GM18519 (cell line): Measurements from ENCODE around the gene MAB21L3.

Experiments
- ATAC-seq: cut with Tn5 transposase; IDR thresholded peaks from one replicate; pipeline ENCODE4 v1.9.1; 2021; ENCODE audit warnings: mild to moderate bottlenecking, moderate library complexity; ENCODE audit not compliant: unreplicated experiment, low FRiP score

MAB21L3 gene

DNA sequence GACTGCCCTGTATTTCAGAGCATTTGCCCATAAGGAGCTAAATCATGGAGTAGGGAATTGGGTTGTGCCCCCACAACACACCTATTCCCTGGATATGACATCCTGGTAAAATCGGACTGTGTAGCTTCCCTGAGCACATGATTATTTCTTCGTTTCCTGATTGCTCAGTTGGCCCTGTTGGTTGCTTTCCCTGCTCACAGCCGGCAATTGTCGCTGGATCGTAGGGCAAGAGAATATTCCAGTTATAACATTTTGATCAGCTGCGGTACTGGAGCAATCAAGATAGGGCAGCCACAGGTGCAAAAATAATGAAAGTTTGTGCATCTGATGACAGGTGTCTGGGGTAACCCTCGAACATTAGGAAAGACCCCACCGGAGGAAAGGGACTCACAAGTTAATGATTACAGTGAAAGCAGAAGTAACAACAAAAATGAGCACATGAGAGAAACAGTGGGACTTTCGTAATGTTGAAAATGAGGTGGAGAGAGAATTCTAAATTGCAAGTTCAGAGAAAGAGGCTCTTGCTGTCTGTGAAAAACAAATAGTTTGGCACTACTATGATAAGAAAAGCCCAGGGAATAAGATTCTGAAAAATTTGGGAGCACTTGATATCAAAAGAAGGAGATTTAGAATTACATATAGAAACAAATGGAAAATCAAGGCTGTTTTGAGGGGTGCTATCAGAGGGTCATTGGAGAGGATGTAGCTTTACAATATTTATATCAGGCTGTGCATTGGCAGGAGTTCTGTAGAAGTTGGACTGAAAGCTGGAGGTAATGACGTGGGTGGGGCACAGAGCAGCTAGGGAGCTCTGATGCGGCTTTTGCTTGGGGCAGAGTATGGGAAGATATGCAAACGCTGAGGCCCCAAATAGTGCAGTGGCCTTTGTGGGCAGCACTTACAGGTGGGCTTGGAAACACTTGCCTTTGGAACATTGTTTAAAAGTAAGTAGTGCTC is at the start of gene MAB21L3:
Gene MAB21L3 (plus strand): TSS at position 833 of the 957 bp plus-strand sequence. CDS start 1,217 bp downstream, outside the sequence.
- no peak for ATAC-seq

GRCh38 chr1:116062201-116062600 is 49.0 kb upstream of the MAB21L3 start:
- ATAC-seq = no peak

DNA sequence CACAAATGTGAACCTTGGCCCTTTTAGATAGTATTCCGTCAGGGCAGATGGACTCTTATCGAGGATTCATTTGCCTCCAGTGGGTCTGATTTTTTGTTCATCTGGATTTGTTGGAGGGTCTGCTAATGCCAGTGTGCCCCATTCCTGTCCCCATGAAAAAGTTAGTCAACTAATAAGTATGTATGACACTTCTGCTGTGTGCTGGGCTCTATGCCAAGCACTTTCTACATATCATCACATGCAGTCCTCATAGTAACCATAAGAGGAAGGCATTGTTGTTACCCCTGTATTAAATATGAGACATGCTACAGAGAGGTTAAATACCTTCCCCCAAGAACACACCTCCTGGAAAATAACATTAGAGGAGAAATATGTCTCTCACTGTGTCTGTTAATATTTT is 46.6 kb upstream of the MAB21L3 start:
- ATAC-seq = no peak

DNA sequence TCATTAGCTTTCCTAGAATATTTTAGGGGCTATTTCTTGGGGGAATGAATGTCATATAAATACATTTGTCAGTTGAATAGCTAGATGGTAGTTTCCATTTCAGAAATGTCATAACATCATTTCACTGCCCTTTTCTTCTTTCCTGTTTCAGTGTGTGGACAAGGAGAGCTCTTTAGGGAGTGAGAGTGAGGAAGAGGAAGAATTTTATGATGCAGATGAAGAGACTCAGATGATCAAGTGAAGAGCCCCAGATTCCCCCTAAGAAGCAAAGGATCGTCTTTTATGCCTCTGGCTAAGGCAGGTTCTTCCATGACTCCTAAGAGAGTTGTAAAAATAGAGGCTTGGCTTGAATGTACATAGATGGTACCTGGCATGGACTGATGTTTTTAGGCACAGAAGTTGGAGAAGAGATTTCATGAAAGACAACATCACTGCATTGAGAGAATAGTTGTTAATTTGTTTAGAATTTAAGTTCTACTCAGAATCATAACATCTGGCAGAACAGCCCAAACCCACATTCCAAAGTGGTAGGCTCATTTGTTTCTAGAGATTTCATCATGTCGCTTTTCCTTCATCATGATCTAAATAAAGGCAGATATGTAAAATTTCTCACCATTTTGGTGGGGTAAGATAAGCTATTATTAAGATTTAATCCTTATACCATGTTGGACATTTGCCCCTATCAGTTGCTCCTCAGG is 44.2 kb upstream of the MAB21L3 start:
- ATAC-seq = no peak

GRCh38 chr1:116067566-116067890 is 43.7 kb upstream of the MAB21L3 start:
- ATAC-seq = no peak

DNA sequence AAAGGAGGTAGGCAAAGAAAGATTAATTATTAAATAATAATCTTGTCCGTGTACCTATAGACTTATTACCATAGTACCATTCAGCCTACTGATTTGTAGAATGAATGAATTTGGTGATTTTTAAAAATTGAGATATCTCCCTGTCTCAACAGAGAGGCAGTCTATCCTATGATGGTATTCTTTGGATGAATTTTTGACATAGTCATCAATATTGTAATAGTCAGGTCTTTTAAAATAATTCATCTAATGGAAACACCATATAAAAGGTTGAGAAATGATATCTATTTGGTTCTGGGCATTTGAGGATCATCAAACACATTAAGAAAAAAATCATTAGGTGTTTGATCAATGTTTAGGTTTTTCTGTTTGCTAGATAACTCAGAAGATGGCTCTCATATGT is 35.6 kb upstream of the MAB21L3 start:
- no peak for ATAC-seq

GRCh38 chr1:116075990-116076389 is 35.2 kb upstream of the MAB21L3 start:
- no peak for ATAC-seq

GRCh38 chr1:116076831-116077230 is 34.4 kb upstream of the MAB21L3 start:
- no peak for ATAC-seq

DNA sequence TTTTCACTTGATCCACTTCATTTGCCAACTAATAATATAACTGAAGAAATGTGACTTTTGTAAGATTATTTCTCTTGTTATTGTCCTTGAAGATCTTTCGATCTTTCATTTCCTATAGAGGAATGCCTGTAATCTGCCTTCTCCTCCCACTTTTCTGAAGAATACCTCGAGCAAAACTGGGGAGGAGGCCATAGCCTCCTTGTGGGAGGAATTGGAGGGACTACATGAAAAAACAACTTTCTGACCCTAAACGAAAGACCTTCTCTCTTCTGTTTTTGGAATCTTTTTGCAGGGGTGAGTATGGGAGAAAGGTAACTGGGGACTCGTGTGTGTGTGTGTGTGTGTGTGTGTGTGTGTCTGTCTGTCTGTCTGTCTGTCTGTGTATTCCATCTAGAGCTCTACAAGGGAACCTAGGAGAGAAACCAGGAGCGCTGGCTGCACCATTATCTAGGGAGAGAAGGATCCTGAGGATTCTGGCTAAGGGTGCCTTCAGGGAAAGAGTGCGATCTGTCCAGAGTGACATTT is 32.4 kb upstream of the MAB21L3 start:
- no peak for ATAC-seq

DNA sequence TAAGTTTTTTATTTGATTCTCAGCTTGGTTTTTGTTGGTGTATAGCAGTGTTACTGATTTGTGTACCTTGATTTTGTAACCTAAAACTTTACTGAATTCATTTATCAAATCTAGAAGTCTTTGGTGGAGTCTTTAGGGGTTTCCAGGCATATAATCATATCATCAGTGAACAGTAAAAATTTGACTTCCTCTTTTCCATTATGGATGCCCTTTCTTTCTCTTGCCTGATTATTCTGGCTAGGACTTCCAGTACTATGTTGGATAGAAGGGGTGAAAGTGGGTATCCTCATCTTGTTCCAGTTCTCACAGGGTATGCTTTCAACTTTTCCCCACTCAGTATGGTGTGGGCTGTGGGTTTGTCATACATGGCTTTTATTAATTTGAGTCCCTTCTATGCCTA is 23.6 kb upstream of the MAB21L3 start:
- no peak for ATAC-seq

GRCh38 chr1:116089870-116090269 is 21.3 kb upstream of the MAB21L3 start:
- no peak for ATAC-seq

DNA sequence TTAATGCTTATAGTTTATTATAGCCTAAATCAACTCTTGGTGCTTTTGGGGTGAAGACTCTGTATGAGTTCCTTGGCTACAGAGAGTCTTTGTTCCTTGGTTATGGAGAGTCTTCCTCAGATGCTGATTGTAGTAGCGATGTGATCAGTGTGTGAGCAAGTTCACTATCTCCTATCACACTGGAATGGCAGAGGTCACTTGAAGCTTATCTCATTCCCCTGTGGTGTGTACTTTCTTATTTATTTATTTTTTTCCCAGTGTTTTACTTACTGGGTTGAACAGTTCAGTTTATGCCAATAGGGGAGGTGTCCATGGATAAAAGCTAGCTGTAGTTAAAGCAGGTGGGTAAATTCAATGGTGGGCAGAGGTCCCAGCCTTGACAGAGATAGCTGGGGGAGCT is 20.1 kb upstream of the MAB21L3 start:
- ATAC-seq = no peak

DNA sequence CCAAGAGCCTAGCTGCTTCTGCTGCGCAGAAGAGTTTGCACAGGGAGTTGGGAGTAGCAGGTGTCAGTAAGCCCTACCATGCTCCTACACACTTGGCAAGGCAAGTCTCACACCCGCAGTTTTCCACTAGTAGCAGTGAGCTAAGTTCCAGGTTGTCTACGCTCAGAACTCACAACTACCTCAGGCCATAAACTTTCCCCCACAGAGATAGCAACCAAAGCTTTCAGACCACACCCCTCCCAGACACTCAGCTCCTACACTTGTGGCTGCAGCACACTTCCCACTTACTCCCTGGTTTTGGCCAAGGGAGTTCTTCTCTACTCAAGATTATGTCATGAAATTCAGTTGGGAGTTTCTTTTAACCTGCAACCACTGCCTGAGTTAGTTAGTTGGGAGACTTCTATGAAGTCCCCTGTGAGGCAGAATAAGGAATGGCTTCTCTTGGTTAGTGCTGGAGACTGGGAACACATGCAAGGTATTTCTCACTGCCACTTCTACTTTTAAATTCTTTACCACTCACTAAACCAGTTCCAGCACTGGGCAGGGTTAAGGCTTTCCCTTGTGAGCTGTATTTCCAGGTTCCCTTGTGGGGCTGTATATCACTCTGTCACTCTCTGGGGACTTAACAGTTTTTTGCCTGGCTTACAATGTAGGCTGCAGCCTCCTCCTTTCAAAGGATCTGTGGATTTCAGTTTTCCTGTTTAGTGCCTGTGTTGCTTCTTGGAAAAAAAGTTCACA is 18.3 kb upstream of the MAB21L3 start:
- ATAC-seq = no peak

DNA sequence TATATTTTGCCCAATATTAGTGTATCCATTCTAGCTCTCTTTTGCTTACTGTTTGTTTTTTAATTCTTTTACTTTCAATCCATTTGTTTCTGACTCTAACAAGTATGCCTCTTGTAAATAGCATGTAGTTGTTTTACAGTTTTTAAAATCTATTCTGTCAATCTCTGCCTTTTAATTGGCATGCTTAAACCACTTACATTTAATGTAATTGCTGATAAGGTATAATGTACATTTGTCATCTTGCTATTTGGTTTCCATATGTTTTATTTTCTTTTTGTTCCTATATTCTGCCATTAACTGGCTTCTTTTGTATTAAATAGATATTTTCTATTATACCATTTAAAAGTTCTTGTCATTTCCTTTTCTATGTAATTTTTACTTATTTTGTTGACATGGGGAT is 16.2 kb upstream of the MAB21L3 start:
- ATAC-seq = no peak

DNA sequence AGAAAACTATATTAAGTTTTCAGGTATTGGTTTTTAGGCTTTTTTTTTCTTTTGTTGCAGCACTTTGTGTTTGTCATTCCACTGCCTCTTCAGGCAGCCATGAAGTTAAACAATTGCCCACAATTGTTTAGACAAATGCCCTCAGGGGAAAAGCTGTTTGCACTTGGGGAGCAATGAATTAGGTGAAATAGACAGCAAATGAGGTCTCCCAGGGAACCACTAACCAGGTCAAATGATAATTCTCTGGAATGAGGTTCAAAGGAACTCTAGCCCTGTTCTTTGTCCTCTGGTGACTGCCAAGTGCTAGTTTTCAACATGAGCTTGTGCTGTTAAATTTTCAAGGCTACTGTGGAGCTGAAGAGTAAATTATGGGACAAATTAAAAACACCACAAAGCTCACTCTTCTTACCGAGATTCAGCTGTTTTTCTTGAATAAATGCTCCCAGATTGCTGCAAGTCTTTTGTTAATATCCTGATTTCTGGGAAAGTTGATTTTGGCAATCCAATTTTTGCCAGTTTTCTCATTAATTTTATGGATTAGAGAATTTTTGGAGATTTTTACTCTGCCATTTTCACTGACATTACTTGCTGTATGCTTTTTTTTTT is 15.1 kb upstream of the MAB21L3 start:
- no peak for ATAC-seq

DNA sequence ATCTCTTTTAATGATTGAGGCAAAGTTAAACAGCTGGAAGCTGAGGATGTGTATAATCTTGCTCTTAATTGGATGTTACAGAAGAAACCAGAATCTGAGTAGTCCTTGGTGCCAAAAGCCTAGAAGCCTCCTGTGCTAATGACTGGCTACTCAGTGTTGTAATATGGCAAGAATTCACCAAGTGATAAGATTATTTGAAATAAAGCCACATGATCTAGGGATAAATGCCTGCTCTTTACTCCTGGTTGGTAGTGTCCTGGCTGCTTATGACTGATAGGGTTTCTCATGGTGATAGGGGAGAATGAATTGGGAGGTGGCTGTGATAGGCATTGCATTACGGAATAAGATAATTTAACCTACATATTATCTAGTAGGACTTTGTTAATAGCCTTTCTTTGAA is 13.6 kb upstream of the MAB21L3 start:
- no peak for ATAC-seq

- ATAC-seq = no peak
Measured at GRCh38 chr1:116099379-116099778, 11.8 kb upstream of the MAB21L3 start.

DNA sequence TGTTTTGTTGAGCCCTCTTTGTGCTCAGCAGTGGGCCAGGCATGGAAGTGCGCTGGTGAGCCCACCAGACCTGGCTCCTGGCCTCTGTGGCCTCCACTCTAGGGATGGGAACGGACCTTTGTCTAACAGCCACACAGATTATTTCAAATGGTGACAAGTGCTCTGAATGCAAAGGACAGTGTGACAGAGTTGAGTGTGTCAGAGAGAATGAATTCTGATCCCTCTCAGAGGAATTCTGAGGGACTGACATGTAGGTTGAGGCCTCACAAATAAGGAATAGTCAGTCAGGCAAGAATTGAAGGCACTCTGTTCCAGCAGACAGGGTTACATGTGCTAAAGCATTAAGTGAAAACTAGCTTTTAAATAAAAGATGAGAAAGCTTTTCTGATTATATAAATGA is 11.3 kb upstream of the MAB21L3 start:
- no peak for ATAC-seq

GRCh38 chr1:116104667-116105066 is 6.5 kb upstream of the MAB21L3 start:
- ATAC-seq = no peak

- no peak for ATAC-seq
Measured at GRCh38 chr1:116105996-116106395, 5.2 kb upstream of the MAB21L3 start.

- no peak for ATAC-seq
Measured at GRCh38 chr1:116106646-116107045, 4.6 kb upstream of the MAB21L3 start.
